Fibroblast of villous mesenchyme (primary cell): ENCODE data around the gene SRCIN1. TPM values are rescaled to one million over a fixed set of nuclear protein-coding genes. Genes with fewer than 3 reads are reported as not detected.
"Not testable (repeated sequence)": the region's sequence is repeated elsewhere in the genome, so short reads cannot be mapped to it uniquely, and the experiment has no call there.

Experiments used
- DNase-seq: peaks from one replicate; pipeline ENCODE4 v3.0.0-alpha.2; 2010; ENCODE audit warnings: low read depth
- H3K4me3 ChIP-seq: 2 replicates; pipeline ENCODE4 v1.5.1; 2011; ENCODE audit warnings: low read depth, mild to moderate bottlenecking, low read length
- CTCF ChIP-seq: IDR thresholded peaks from 2 replicates; pipeline ENCODE4 v1.5.1; 2012; ENCODE audit warnings: low read depth, mild to moderate bottlenecking, low read length; ENCODE audit not compliant: insufficient read depth
- total RNA-seq: library from RNA; depleted of rRNA; stranded (reverse); fragments of >200 nt; gene quantifications from 2 replicates; pipeline ENCODE4 v1.2.3, GENCODE V29; 2012

Gene SRCIN1
- total RNA-seq, 1 donor = not detected

GRCh38 chr17:38492067-38493040, 113.4 kb downstream of the SRCIN1 start:
- DNase-seq = peak; percentile 88
- not testable (repeated sequence) for H3K4me3 ChIP-seq
- peak; percentile 65 for TF ChIP-seq CTCF

GRCh38 chr17:38491346-38492066, 114.2 kb downstream of the SRCIN1 start:
- not testable (repeated sequence) for DNase-seq, H3K4me3 ChIP-seq

- DNase-seq, H3K4me3 ChIP-seq: not testable (repeated sequence)
Measured at GRCh38 chr17:38489774-38490173, 116.0 kb downstream of the SRCIN1 start.

- not testable (repeated sequence) for DNase-seq, H3K4me3 ChIP-seq
Measured at GRCh38 chr17:38485681-38486298, 120.0 kb downstream of the SRCIN1 start.

- no peak for DNase-seq
- H3K4me3 ChIP-seq = no peak overlapping the region
- no peak for TF ChIP-seq CTCF
Measured at GRCh38 chr17:38485146-38485468, 120.6 kb downstream of the SRCIN1 start.

- not testable (repeated sequence) for H3K4me3 ChIP-seq
- TF ChIP-seq CTCF = peak; percentile 70
- peak; percentile 70 for DNase-seq
Measured at GRCh38 chr17:38484242-38485145, 121.3 kb downstream of the SRCIN1 start.

GRCh38 chr17:38482700-38483043, 123.1 kb downstream of the SRCIN1 start:
- not testable (repeated sequence) for DNase-seq, H3K4me3 ChIP-seq

GRCh38 chr17:38482039-38482699, 123.6 kb downstream of the SRCIN1 start:
- DNase-seq, H3K4me3 ChIP-seq: not testable (repeated sequence)

Other genes starting within 250 kb of the SRCIN1 start
- 53.8 and 66.1 TPM in 2 replicates for gene ARHGAP23, start 177.5 kb downstream of the SRCIN1 start, total RNA-seq
- 0.97 and 1.3 TPM in 2 replicates for gene EPOP, start 69.0 kb upstream of the SRCIN1 start, total RNA-seq
- 24.2 and 25.5 TPM in 2 replicates for gene MLLT6, start 99.3 kb upstream of the SRCIN1 start, total RNA-seq
- gene CISD3, start 124.4 kb upstream of the SRCIN1 start, total RNA-seq = 2.6 and 3.9 TPM in 2 replicates
- gene PCGF2, start 142.4 kb upstream of the SRCIN1 start, total RNA-seq = 4.2 and 7.8 TPM in 2 replicates
- 328 and 392 TPM in 2 replicates for gene PSMB3, start 146.8 kb upstream of the SRCIN1 start, total RNA-seq
- gene PIP4K2B, start 193.6 kb upstream of the SRCIN1 start, total RNA-seq = 45.7 and 68.7 TPM in 2 replicates
- gene CWC25, start 219.4 kb upstream of the SRCIN1 start, total RNA-seq = 9.0 and 9.9 TPM in 2 replicates
- 1,013 and 1,112 TPM in 2 replicates for gene RPL23, start 247.8 kb upstream of the SRCIN1 start, total RNA-seq